Aortic smooth muscle cell (primary cell): ENCODE data around the gene TH. TPM values are rescaled to one million over a fixed set of nuclear protein-coding genes. Genes with fewer than 3 reads are reported as not detected.

Experiments used
- total RNA-seq: library from RNA; depleted of rRNA; stranded (reverse); fragments of >200 nt; gene quantifications from 2 replicates; pipeline ENCODE4 v1.2.3, GENCODE V29; 2014

The TH gene
- not detected in 2 replicates for total RNA-seq

DNA sequence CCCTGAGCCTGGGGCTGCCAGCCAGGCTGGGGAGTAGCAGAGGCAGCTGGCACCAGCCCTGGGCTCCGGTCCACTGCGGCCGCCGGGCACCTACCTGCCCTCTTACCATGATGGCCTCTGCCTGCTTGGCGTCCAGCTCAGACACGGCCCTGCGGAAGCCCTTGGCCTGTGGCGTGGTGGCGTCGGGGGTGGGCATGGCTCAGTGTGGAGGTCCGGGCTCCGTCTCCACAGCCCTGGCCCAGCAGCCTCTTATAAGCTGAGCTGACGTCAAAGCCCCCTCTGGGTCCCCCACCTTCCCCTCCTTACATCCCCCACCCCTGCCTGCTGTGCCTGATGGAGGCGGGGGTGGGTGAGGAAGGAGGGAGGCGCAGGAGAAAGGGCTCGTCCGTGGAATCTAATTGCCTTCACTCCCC lies at the start of gene TH:
TSS of gene TH (minus strand) at position 225 of the 413 bp plus-strand sequence. CDS start at position 196, 29 bp downstream.

DNA sequence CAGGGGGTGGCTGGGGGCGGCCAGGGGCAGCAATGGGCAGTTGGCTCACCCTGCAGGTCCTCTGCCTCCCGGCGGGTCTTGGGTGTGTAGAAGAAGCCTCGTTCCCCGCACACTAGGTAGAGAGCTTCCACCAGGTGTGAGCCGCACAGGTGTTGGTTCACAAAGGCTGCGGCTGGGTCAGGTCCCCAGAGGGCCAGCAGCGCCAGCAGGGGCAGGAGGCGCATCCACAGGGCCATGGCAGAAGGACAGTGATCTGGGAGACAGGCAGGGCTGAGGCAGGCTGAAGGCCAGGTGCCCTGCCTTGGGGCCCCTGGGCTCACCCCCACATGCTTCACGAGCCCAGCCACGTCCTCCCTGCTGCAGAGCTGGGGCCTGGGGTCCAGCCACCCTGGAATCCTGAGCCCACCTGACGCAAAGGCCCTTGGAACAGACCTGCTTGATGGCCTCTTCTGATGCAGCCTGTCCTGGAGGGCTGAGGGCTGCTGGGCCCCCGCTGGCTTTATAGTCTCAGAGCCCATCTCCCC lies 10.8 kb downstream of the TH start, which contains the start of gene INS:
TSS of gene INS (minus strand) at position 474 of the 524 bp plus-strand sequence. CDS start at position 236, 238 bp downstream.

DNA sequence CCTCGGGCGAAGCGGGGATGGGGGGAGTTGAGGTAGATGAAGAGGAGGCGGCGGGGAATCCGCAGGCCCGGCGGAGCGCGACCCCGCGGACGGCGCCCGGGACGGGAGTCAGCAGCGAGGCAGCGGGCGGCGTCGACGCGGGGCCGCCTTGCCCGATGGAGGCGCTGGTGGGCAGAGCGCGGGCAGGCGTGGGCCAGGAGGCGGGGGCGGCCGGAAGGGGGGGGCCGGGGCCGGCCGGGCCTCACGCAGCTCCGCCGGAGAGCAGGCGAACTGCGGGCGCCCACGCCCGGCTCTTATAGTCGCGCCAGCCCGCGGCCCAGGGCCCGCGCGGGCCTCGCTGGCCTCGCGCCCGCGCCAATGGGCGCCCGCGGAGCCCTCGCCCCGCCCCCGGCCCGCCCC lies 32.5 kb downstream of the TH start, which contains the start of gene IGF2:
TSS of gene IGF2 (minus strand) at position 267 of the 399 bp plus-strand sequence. CDS start 3,866 bp downstream, outside the sequence.

Other genes starting within 250 kb of the TH start
- gene MRPL23, start 224.5 kb downstream of the TH start, total RNA-seq, result 164 and 189 TPM in 2 replicates
- gene H19, start 174.0 kb downstream of the TH start, total RNA-seq, result 0.37 TPM in 1 of 2 replicates, not detected in the other
- under 0.01 TPM in 1 of 2 replicates, not detected in the other for gene IGF2, start 32.4 kb downstream of the TH start, total RNA-seq
- gene INS, start 10.6 kb downstream of the TH start, total RNA-seq, result not detected in 2 replicates
- not detected in 2 replicates for gene ASCL2, start 98.8 kb upstream of the TH start, total RNA-seq
- not detected in 2 replicates for gene C11orf21, start 130.1 kb upstream of the TH start, total RNA-seq
- 0.25 and 0.26 TPM in 2 replicates for gene TSPAN32, start 130.2 kb upstream of the TH start, total RNA-seq
- 254 and 442 TPM in 2 replicates for gene CD81, start 205.5 kb upstream of the TH start, total RNA-seq
- 42.6 and 55.1 TPM in 2 replicates for gene TSSC4, start 228.9 kb upstream of the TH start, total RNA-seq